GM18508 (cell line): ENCODE measurements around the gene CALY.
"Not testable (repeated sequence)": the region's sequence is repeated elsewhere in the genome, so short reads cannot be mapped to it uniquely, and the experiment has no call there.

Experiments used
- ATAC-seq: cut with Tn5 transposase; IDR thresholded peaks from one replicate; pipeline ENCODE4 v1.9.1; 2021; ENCODE audit warnings: moderate number of reproducible peaks; ENCODE audit not compliant: insufficient read depth, unreplicated experiment

Gene CALY

GRCh38 chr10:133334503-133335245 lies 2.0 kb downstream of the CALY start:
- ATAC-seq = no peak

- no peak for ATAC-seq
These were observed 3.6 kb downstream of the CALY start for GRCh38 chr10:133332936-133333699.

GRCh38 chr10:133329491-133330202 lies 7.0 kb downstream of the CALY start:
- ATAC-seq = no peak

- no peak for ATAC-seq
These were observed 8.0 kb downstream of the CALY start for GRCh38 chr10:133328358-133329343.

DNA sequence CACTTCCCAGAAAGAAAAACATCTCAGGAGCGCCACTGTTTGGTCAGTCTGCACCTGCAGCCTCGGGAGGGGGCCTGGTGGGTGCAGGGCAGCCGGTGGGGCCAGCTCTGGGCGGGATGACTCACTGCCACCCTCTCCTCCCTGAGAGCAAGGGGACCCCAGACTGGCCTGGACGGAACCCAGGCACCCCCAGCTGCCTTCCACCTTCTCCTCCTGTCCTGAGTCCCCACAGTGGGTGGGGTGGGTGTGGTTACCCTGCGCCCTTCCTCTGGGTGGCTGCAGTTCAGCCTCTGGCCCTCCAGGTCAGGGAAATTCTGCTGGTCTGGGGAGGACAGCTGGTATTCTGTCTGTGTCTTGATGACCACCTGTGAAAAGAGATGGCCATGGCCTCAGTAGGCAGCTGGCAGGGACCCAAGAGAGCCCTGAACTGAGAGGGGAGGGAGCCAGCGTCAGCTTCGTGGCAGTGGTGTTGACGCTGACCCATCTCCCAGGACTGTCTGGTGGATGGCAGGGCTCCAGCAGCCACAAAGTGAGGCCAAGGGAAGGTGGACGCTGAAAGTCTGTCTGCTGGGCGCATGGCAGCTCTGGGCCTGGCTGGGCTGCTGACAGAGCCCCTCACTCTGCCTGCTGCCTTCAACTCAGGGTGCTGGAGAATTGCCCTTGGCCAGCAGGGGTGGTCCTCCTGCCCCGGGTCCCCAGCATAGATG lies 8.9 kb downstream of the CALY start:
- no peak for ATAC-seq

DNA sequence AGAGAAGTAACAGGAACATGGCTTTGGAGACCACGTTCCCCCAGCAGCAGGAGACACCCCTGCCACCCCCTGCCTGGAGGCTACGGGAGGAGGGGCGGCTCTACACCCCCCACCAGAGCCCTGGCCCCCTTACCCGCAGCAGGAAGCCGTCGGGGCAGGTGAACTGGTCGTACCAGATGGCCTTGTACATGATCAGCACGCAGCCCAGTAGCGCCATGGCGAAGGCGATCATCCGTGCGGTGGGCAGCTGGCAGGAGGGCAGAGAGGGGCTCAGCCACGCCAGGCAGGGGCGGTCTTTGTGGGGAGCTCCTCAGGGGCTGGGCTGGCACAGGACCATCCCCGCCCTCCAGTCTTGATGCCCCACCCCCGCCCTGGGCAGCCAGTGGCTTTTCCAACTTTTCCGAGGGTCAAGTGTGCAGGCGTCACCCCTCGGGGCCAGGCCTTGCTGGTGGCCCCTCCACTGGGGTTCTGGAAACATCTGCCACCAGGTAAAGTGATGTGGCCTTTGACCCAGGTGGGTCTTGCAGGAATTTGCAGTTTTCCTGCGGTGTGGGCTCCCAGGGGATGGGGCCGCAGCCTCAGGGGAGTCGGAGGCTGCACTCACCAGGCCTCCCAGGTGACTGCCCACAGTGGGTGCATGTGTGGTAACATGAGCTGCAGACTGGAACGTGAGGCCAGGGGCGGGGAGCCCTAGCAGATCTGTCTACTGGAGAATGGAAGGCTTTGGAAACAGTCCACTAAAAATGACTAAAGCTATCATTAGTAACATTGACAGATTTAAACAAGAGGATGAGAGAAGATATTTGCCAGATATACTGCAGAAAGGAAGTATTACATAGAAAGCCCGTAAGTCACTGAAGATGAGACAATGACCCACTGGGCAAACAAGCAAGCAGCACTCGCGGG lies 9.7 kb downstream of the CALY start:
- no peak for ATAC-seq

- no peak for ATAC-seq
These were observed 10.5 kb downstream of the CALY start for GRCh38 chr10:133326223-133326551.

GRCh38 chr10:133325440-133326222 lies 11.1 kb downstream of the CALY start:
- no peak for ATAC-seq

GRCh38 chr10:133324857-133325260 lies 11.8 kb downstream of the CALY start:
- ATAC-seq = no peak

GRCh38 chr10:133324198-133324792 lies 12.4 kb downstream of the CALY start:
- ATAC-seq = no peak

- ATAC-seq = not testable (repeated sequence)
These were observed 14.5 kb downstream of the CALY start for GRCh38 chr10:133322064-133322709.

DNA sequence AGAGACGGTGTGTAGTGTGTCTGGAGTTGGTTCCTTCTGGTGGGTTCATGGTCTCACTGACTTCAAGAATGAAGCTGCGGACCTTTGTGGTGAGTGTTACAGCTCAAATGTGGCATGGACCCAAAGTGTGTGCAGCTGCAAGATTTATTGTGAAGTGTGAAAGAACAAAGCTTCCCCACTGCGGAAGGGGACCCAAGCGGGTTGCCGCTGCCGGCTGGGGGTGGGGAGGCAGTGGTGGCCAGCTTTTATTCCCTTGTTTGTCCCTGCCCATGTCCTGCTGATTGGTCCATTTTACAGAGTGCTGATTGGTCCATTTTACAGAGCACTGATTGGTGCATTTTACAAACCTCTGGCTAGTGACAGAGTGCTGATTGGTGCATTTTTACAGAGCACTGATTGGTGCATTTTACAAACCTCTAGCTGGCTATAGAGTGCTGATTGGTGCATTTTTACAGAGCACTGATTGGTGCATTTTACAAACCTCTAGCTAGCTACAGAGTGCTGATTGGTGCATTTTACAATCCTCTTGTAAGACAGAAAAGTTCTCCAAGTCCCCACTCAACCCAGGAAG lies 15.8 kb downstream of the CALY start:
- not testable (repeated sequence) for ATAC-seq

DNA sequence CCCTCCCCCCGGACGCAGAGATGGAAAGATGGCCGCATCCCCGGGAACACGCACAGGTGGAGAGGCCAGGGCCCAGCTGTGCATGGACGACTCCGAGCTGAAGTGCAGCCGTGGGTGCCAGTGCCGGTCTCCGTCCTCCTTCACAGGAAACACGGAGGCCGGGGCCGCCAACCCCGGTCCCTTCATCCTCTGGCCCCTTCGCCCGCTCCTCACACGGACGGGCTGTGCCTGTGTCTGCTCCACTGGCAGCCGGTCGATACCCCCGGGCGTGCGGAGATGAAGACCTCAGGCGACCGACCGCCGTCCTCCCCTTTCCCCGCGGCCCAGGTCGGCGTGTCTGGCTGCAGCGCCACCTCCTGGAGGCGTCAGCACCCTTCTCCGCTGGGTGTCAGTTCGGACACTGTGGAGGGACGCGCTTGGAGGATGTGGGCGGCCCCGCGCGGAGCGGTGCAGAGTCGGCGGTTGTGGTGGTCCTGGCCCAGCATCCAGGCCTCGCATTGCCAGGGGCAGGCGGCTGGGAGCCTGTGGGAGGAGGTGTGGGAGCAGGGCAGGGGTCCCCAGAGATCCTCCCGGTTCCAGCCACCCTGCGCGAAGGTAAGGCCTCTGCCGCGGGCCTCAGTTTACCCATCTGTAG lies 18.1 kb downstream of the CALY start:
- ATAC-seq = no peak

DNA sequence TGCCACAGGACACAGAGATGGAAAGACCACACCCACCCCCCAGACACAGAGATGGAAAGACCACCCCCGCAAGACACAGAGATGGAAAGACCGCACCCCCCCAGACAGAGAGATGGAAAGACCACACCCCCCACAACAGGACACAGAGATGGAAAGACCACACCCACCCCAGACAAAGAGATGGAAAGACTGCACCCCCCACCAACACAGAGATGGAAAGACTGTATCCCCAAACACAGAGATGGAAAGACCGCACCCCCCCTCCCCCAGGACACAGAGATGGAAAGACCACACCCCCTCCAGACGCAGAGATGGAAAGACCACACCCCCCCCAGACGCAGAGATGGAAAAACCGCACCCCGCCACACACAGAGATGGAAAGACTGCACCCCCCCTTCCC lies 20.0 kb downstream of the CALY start:
- ATAC-seq = no peak

GRCh38 chr10:133316266-133316665 lies 20.4 kb downstream of the CALY start:
- no peak for ATAC-seq

- ATAC-seq = no peak
These were observed 20.8 kb downstream of the CALY start for GRCh38 chr10:133315847-133316246.
